Endodermal cell (in vitro differentiated cells): ENCODE measurements around the gene SRPRA. TPM values are rescaled to one million over a fixed set of nuclear protein-coding genes. Genes with fewer than 3 reads are reported as not detected.

ENCODE experiments used
- DNase-seq: peaks from one replicate; pipeline ENCODE4 v3.0.0-alpha.2; 2017
- H3K27ac ChIP-seq: 2 replicates; pipeline ENCODE4 v1.5.1; 2013; ENCODE audit warnings: mild to moderate bottlenecking, low read depth, low read length, moderate library complexity
- H3K27me3 ChIP-seq: 2 replicates; pipeline ENCODE4 v1.6.1; 2013; ENCODE audit warnings: mild to moderate bottlenecking, low read length, moderate library complexity; ENCODE audit not compliant: insufficient read depth, control insufficient read depth, poor library complexity, severe bottlenecking
- H3K36me3 ChIP-seq: 2 replicates; pipeline ENCODE4 v1.7.0; 2013; ENCODE audit warnings: mild to moderate bottlenecking, low read length, moderate library complexity; ENCODE audit not compliant: control insufficient read depth, insufficient read depth
- H3K4me1 ChIP-seq: one replicate; pipeline ENCODE4 v1.7.0; 2013; ENCODE audit warnings: low read length; ENCODE audit not compliant: control insufficient read depth, insufficient read depth
- H3K4me3 ChIP-seq: 2 replicates; pipeline ENCODE4 v1.5.1; 2013; ENCODE audit warnings: mild to moderate bottlenecking, low read length, moderate library complexity
- H3K9ac ChIP-seq: 2 replicates; pipeline ENCODE4 v1.6.1; 2013; ENCODE audit warnings: mild to moderate bottlenecking, low read length, moderate library complexity; ENCODE audit not compliant: poor library complexity, severe bottlenecking; ENCODE audit errors: extremely low read depth
- H3K9me3 ChIP-seq: 2 replicates; pipeline ENCODE4 v1.6.1; 2013; ENCODE audit warnings: mild to moderate bottlenecking, low read length, moderate library complexity; ENCODE audit not compliant: control insufficient read depth
- H3K27ac Mint-ChIP-seq: 2 replicates; pipeline ENCODE4 v1.8.0; 2020; ENCODE audit warnings: mixed read lengths
- H3K27me3 Mint-ChIP-seq: 2 replicates; pipeline ENCODE4 v1.8.0; 2021; ENCODE audit warnings: mild to moderate bottlenecking, mixed read lengths; ENCODE audit not compliant: insufficient read depth
- H3K36me3 Mint-ChIP-seq: 2 replicates; pipeline ENCODE4 v1.8.0; 2020; ENCODE audit warnings: low read depth, mixed read lengths
- H3K4me1 Mint-ChIP-seq: 2 replicates; pipeline ENCODE4 v1.8.0; 2020; ENCODE audit warnings: mixed read lengths
- H3K4me3 Mint-ChIP-seq: 2 replicates; pipeline ENCODE4 v1.8.0; 2020; ENCODE audit warnings: mild to moderate bottlenecking, moderate library complexity, mixed read lengths
- H3K9me3 Mint-ChIP-seq: 2 replicates; pipeline ENCODE4 v1.8.0; 2020; ENCODE audit warnings: mild to moderate bottlenecking, mixed read lengths
- CTCF ChIP-seq: fragments of 200-600 bp; sonication (generic); conservative IDR thresholded peaks from 2 replicates; pipeline ENCODE4 v1.5.0; 2021; ENCODE audit warnings: antibody characterized with exemption, mild to moderate bottlenecking
- WGBS, 2 experiments: methylation state at CpG; one replicate each; pipeline versions ENCODE4 v1.1.5 to v1.1.7; 2013; ENCODE audit warnings: missing lambda C conversion rate in 2 of 2, mixed read lengths in 1 of 2; ENCODE audit not compliant: insufficient coverage in 1 of 2, insufficient read length in 1 of 2; 5-methylcytosine and 5-hydroxymethylcytosine counted together
- total RNA-seq, 2 donors: library from RNA; stranded (reverse); fragmentation: NEBNext Ultra II Directional in 1 of 2; extraction: Animal tissue kit (Norgen Biotek cat#: 25700) in 1 of 2; gene quantifications; 2 replicates in 1 of 2; 3 replicates in 1 of 2; pipeline ENCODE4 v1.2.1, GENCODE V29; 2021

Gene SRPRA
- total RNA-seq, 2 donors from 2014 or later: 68.4 to 79.2 TPM

- H3K27me3 ChIP-seq: no peaks in the 10 kb centered on the region
- H3K36me3 ChIP-seq: peaks cover 63% of the 10 kb centered on the region
- no peak overlapping the region for H3K4me3 ChIP-seq
- H3K4me1 Mint-ChIP-seq: no peaks in the 10 kb centered on the region
- H3K4me1 ChIP-seq: no peaks in the 10 kb centered on the region
- peaks cover 73% of the 10 kb centered on the region for H3K36me3 Mint-ChIP-seq
- WGBS, 2 experiments: 87 to 93% methylated on average over 2 to 4 of the region's 4 CpGs
- no peaks in the 10 kb centered on the region for H3K9me3 ChIP-seq
- no peak overlapping the region for H3K4me3 Mint-ChIP-seq
- no peak overlapping the region for H3K27ac Mint-ChIP-seq
- H3K27ac ChIP-seq: no peak overlapping the region
- no peak overlapping the region for H3K9ac ChIP-seq
- no peak for DNase-seq
- H3K9me3 Mint-ChIP-seq: no peaks in the 10 kb centered on the region
- H3K27me3 Mint-ChIP-seq: no peaks in the 10 kb centered on the region
- no peak for TF ChIP-seq CTCF
These were observed 15.4 kb downstream of the SRPRA start for GRCh38 chr11:126253265-126253664.

GRCh38 chr11:126246636-126247035 lies 22.1 kb downstream of the SRPRA start:
- DNase-seq: no peak
- no peaks in the 10 kb centered on the region for H3K9me3 Mint-ChIP-seq
- no peaks in the 10 kb centered on the region for H3K4me1 ChIP-seq
- H3K9ac ChIP-seq: no peak overlapping the region
- H3K4me3 ChIP-seq: no peak overlapping the region
- H3K9me3 ChIP-seq: no peaks in the 10 kb centered on the region
- WGBS, 2 experiments: 80 to 88% methylated on average over 1 to 2 of the region's 2 CpGs
- H3K36me3 Mint-ChIP-seq: peaks cover 69% of the 10 kb centered on the region
- no peak for TF ChIP-seq CTCF
- H3K36me3 ChIP-seq: peaks cover 60% of the 10 kb centered on the region
- H3K27me3 Mint-ChIP-seq: no peaks in the 10 kb centered on the region
- no peak overlapping the region for H3K27ac ChIP-seq
- no peak overlapping the region for H3K4me3 Mint-ChIP-seq
- H3K4me1 Mint-ChIP-seq: no peaks in the 10 kb centered on the region
- no peak overlapping the region for H3K27ac Mint-ChIP-seq
- H3K27me3 ChIP-seq: no peaks in the 10 kb centered on the region

- Mint-ChIP-seq H3K4me3 (no peak overlapping the region), H3K9me3 (no peaks in the 10 kb centered on the region), H3K27ac (no peak overlapping the region), H3K27me3 (no peaks in the 10 kb centered on the region), H3K4me1 (peaks cover 2% of the 10 kb centered on the region), H3K36me3 (peaks cover 33% of the 10 kb centered on the region)
- Histone ChIP-seq H3K9ac (no peak overlapping the region), H3K4me3 (no peak overlapping the region), H3K4me1 (no peaks in the 10 kb centered on the region), H3K9me3 (no peaks in the 10 kb centered on the region), H3K36me3 (peaks cover 32% of the 10 kb centered on the region), H3K27ac (no peak overlapping the region), H3K27me3 (no peaks in the 10 kb centered on the region)
- no peak for DNase-seq
- TF ChIP-seq CTCF: no peak
- WGBS, 2 experiments: 97% methylated on average over 3 of the region's 4 CpGs; no CpG with 5 or more reads in 1 of the 2 experiments
These were observed 35.3 kb downstream of the SRPRA start for GRCh38 chr11:126233391-126233790.
